Fibroblast of the aortic adventitia (primary cell): Measurements from ENCODE around the gene AMH. TPM values are rescaled to one million over a fixed set of nuclear protein-coding genes. Genes with fewer than 3 reads are reported as not detected.

Source experiments
- DNase-seq: peaks from one replicate; pipeline ENCODE4 v3.0.0-alpha.2; 2010; ENCODE audit warnings: low read depth
- H3K4me3 ChIP-seq: 2 replicates; pipeline ENCODE4 v1.5.1; 2011; ENCODE audit warnings: low read depth, mild to moderate bottlenecking, control low read depth, low read length, moderate library complexity
- total RNA-seq: library from RNA; depleted of rRNA; stranded (reverse); fragments of >200 nt; gene quantifications from 2 replicates; pipeline ENCODE4 v1.2.3, GENCODE V29; 2012; ENCODE audit warnings: low replicate concordance
- TF ChIP-seq, protein P1 (sequence below): IDR thresholded peaks from 2 replicates; pipeline ENCODE4 v1.5.1; 2011; ENCODE audit warnings: mild to moderate bottlenecking, low read length, control low read depth, inconsistent platforms; ENCODE audit not compliant: insufficient read depth

Gene AMH
- total RNA-seq, 1 donor: 0.81 TPM

- no peak for DNase-seq
- no peak overlapping the region for H3K4me3 ChIP-seq
- TF ChIP-seq, protein P1, sequence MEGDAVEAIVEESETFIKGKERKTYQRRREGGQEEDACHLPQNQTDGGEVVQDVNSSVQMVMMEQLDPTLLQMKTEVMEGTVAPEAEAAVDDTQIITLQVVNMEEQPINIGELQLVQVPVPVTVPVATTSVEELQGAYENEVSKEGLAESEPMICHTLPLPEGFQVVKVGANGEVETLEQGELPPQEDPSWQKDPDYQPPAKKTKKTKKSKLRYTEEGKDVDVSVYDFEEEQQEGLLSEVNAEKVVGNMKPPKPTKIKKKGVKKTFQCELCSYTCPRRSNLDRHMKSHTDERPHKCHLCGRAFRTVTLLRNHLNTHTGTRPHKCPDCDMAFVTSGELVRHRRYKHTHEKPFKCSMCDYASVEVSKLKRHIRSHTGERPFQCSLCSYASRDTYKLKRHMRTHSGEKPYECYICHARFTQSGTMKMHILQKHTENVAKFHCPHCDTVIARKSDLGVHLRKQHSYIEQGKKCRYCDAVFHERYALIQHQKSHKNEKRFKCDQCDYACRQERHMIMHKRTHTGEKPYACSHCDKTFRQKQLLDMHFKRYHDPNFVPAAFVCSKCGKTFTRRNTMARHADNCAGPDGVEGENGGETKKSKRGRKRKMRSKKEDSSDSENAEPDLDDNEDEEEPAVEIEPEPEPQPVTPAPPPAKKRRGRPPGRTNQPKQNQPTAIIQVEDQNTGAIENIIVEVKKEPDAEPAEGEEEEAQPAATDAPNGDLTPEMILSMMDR: no peak
Measured at GRCh38 chr19:2221250-2221831, 27.8 kb upstream of the AMH start.

DNA sequence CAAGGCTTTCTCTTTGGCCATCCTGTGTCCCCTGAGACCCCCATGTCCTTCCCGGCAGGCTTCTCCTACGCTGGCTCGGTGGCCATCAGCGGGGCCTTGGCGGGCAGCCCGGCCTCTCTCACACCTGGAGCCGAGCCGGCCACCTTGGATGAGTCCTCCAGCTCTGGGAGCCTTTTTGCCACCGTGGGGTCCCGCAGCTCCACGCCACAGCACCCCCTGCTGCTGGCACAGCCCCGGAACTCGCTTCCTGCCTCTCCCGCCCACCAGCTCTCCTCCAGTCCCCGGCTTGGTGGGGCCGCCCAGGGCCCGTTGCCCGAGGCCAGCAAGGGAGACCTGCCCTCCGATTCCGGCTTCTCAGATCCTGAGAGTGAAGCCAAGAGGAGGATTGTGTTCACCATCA lies 27.2 kb upstream of the AMH start:
- DNase-seq: no peak
- H3K4me3 ChIP-seq: no peak overlapping the region
- TF ChIP-seq, protein P1: peak; percentile 24

DNA sequence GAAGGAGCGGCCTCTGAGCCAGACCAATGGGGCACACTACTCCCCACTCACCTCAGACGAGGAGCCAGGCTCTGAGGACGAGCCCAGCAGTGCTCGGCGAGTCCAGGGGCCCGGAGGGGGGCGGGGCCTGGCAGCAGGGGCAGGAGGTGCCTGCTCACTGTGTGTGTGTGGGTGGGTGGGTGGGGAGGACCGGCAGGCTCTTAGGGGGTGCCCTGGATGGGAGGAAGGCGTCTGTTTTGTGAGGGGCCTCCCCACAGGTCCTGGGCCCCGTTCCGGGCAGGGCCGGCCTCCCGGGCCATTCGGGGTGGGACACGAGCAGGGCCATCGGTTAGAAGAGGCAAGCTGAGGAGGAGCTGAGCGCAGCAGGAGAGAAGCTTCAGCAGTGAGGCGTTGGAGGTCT lies 25.7 kb upstream of the AMH start:
- no peak for DNase-seq
- no peak overlapping the region for H3K4me3 ChIP-seq
- TF ChIP-seq, protein P1: no peak

- TF ChIP-seq, protein P1: no peak
- no peak for DNase-seq
- H3K4me3 ChIP-seq: no peak overlapping the region
Measured at GRCh38 chr19:2223959-2224358, 25.2 kb upstream of the AMH start.

GRCh38 chr19:2224754-2225349 lies 24.3 kb upstream of the AMH start:
- DNase-seq: no peak
- no peak overlapping the region for H3K4me3 ChIP-seq
- TF ChIP-seq, protein P1: no peak

DNA sequence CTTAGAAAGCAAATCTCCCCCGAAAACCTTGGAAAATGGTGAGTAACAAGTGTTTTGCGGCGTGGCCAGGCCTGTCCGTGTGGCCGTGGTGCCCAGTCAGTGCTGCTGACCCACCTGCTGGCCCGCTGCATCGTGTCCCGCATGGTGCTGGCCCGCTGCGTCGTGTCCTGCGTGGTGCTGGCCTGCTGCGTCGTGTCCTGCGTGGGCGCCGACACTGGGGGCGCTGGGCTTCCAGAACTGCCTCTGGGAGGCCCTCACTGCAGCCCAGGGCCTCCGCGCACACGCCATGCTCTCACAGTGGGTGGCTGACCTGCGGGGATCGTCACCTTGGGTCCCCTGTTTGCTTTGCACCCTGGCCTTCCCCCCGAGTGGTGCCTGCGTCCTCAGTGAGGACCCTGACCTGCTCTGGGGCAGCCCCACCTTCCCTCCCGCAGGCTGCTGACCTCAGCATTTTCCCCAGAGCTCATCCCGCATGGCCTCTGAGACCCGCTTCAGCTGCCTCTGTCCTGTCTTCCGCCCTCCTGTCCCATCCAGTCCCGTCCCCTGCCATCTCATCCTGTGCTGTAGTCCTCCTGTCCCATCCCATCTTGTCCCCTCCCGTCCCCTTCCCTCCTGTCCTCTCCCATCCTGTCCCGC lies 23.6 kb upstream of the AMH start:
- no peak overlapping the region for H3K4me3 ChIP-seq
- TF ChIP-seq, protein P1: no peak
- no peak for DNase-seq
